ENCODE results near the gene CREBBP.

DNA sequence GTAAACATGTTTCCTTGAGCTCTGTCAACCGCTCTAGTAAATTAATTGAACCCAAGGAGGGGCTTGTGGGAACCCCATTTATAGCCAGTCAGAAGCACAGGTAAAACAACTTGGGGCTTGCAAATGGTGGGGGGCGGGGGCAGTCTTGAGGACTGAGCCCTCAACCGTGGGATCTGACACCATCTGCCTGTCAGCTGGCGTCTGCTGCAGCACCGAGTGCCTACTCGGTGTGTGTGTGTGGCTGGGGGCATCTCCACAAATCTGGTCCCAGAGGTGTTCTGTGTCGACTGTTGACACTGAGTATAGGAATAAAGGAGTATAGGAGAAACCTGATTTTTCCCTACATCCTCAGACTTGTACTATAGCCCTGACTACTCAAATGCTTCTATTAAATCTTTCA is 20.6 kb downstream of the CREBBP start:
- TF ChIP-seq POLR2AphosphoS5 (IDR thresholded peaks at IDR 0.05; ENCODE audit: low read depth, low read length) (no peak), POLR2A (IDR thresholded peaks at IDR 0.05; ENCODE audit: low read depth, low read length) (no peak), TAF1 (IDR thresholded peaks at IDR 0.05; ENCODE audit: low read depth, low read length) (no peak), SPI1 (IDR thresholded peaks at IDR 0.05; ENCODE audit: low read depth, low read length) (no peak), POU2F2 (IDR thresholded peaks at IDR 0.05; ENCODE audit: low read depth, low read length) (no peak)
